A673 (cell line): ENCODE measurements around the gene AIMP1. TPM values are rescaled to one million over a fixed set of nuclear protein-coding genes. Genes with fewer than 3 reads are reported as not detected.

Source experiments
- BruUV-seq: library from RNA; stranded (reverse); fragments of 400-500 nt; replicated peaks from 2 replicates; lab custom pipeline; 2021; lab: Mats Ljungman, UMichigan
- CTCF ChIA-PET: fragments of 300-600 bp; sonication (Branson Sonifier 250); formaldehyde crosslinking; loops from one replicate; lab custom pipeline; 2022; ENCODE audit warnings: antibody characterized with exemption; lab: Charles Lee
- POLR2A ChIA-PET: fragments of 300-600 bp; sonication (Branson Sonifier 250); formaldehyde crosslinking; loops from one replicate; lab custom pipeline; 2022; ENCODE audit warnings: antibody characterized with exemption; ENCODE audit not compliant: low non-redundant PET; lab: Charles Lee
- DNase-seq: peaks from one replicate; pipeline ENCODE4 v3.0.0-alpha.2; 2015; ENCODE audit warnings: low spot score
- H3K27ac ChIP-seq: fragments of 200-600 bp; sonication (generic); 2 replicates; pipeline ENCODE4 v1.5.1; 2016; ENCODE audit warnings: mixed run types, low read depth, mild to moderate bottlenecking, mixed read lengths, antibody characterized with exemption, low read length; ENCODE audit not compliant: poor library complexity, severe bottlenecking
- H3K27me3 ChIP-seq: fragments of 200-600 bp; sonication (generic); replicated peaks from 2 replicates; pipeline ENCODE4 v1.6.1; 2017; ENCODE audit warnings: mixed run types, low read depth, mild to moderate bottlenecking, mixed read lengths, antibody characterized with exemption, low read length; ENCODE audit not compliant: insufficient read depth, poor library complexity
- H3K36me3 ChIP-seq: fragments of 200-600 bp; sonication (generic); 2 replicates; pipeline ENCODE4 v1.6.1; 2016; ENCODE audit warnings: mixed run types, mild to moderate bottlenecking, mixed read lengths, antibody characterized with exemption, low read length; ENCODE audit not compliant: insufficient read depth, poor library complexity, severe bottlenecking
- H3K4me1 ChIP-seq: fragments of 200-600 bp; sonication (generic); 2 replicates; pipeline ENCODE4 v1.6.1; 2017; ENCODE audit warnings: mixed run types, mild to moderate bottlenecking, mixed read lengths, antibody characterized with exemption, low read length; ENCODE audit not compliant: insufficient read depth, poor library complexity, severe bottlenecking
- H3K4me3 ChIP-seq: fragments of 200-600 bp; sonication (generic); 2 replicates; pipeline ENCODE4 v1.5.1; 2016; ENCODE audit warnings: low read depth, mixed run types, mild to moderate bottlenecking, mixed read lengths, low read length; ENCODE audit not compliant: poor library complexity, severe bottlenecking
- H3K9me3 ChIP-seq: fragments of 200-600 bp; sonication (generic); 2 replicates; pipeline ENCODE4 v1.6.1; 2016; ENCODE audit warnings: mixed run types, low read depth, mild to moderate bottlenecking, mixed read lengths, antibody characterized with exemption, low read length; ENCODE audit not compliant: poor library complexity, severe bottlenecking
- EZH2 ChIP-seq: fragments of 200-600 bp; sonication (generic); IDR thresholded peaks from 2 replicates; pipeline ENCODE4 v1.6.1; 2017; ENCODE audit warnings: borderline replicate concordance, low read depth, mild to moderate bottlenecking, mixed read lengths, antibody characterized with exemption, low read length; ENCODE audit not compliant: poor library complexity, severe bottlenecking
- intact Hi-C: fragments of 100-400 bp; cut with micrococcal nuclease; formaldehyde crosslinking; loops from one replicate; pipeline ENCODE4 v1.10.0; 2022; ENCODE audit not compliant: unreplicated experiment
- total RNA-seq: library from RNA; stranded (reverse); gene quantifications from 2 replicates; pipeline ENCODE4 v1.2.3, GENCODE V29; 2021
- TF ChIP-seq, protein P1 (sequence below): fragments of 300-800, 200-600 bp; sonication (generic); conservative IDR thresholded peaks from 2 replicates; pipeline ENCODE4 v1.5.1; 2017; ENCODE audit warnings: low read depth, mild to moderate bottlenecking, antibody characterized with exemption, low read length, moderate library complexity, mixed read lengths

The AIMP1 gene
- total RNA-seq, 1 experiment from 2014 or later = 74.8 TPM

DNA sequence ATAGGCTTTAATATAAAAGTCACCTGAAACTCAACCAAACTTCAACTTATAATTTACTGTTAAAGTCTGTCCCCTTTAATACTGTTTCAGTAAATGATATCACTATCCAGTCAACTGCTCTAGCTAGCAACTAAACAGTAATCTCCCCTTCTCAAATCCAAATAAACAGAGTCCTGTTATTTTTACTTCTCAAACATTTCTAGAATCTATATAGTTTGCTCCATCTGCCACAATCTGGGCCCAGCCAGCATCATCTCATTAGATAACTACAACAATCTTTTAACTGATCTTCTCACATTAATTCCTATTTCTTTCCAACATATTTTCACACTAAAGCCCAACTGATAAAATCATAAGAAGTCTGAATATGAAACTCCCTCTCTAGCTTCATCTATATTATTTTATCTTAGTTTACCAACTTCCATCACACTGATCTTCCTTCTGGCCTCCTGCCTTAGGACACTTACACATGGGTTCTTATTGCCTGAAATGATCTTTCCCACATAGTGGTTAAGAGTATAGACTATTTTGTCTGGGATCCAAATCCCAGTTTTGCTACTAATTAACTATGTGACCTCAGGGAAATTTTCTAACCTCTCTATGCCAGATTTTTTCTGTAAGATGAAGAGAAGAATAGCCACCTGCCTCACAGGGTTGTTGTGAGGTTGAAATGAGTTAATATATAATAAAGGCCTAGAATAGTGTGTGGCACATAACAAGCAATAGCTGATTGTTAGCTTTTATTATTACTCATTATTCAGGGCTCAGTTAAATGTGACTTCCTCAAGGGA, 18.9 kb upstream of the AIMP1 start:
- DNase-seq = no peak
- Histone ChIP-seq H3K4me3 (no peak overlapping the region), H3K4me1 (no peaks in the 10 kb centered on the region), H3K27ac (no peak overlapping the region), H3K9me3 (no peaks in the 10 kb centered on the region), H3K27me3 (no peaks in the 10 kb centered on the region), H3K36me3 (peaks cover 15% of the 10 kb centered on the region)
- intact Hi-C loops = no loop called here
- BruUV-seq = no TSS peak
- CTCF ChIA-PET = no interaction called here
- POLR2A ChIA-PET = no interaction called here
- no peak for TF ChIP-seq EZH2
- TF ChIP-seq, protein P1, sequence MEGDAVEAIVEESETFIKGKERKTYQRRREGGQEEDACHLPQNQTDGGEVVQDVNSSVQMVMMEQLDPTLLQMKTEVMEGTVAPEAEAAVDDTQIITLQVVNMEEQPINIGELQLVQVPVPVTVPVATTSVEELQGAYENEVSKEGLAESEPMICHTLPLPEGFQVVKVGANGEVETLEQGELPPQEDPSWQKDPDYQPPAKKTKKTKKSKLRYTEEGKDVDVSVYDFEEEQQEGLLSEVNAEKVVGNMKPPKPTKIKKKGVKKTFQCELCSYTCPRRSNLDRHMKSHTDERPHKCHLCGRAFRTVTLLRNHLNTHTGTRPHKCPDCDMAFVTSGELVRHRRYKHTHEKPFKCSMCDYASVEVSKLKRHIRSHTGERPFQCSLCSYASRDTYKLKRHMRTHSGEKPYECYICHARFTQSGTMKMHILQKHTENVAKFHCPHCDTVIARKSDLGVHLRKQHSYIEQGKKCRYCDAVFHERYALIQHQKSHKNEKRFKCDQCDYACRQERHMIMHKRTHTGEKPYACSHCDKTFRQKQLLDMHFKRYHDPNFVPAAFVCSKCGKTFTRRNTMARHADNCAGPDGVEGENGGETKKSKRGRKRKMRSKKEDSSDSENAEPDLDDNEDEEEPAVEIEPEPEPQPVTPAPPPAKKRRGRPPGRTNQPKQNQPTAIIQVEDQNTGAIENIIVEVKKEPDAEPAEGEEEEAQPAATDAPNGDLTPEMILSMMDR = no peak

DNA sequence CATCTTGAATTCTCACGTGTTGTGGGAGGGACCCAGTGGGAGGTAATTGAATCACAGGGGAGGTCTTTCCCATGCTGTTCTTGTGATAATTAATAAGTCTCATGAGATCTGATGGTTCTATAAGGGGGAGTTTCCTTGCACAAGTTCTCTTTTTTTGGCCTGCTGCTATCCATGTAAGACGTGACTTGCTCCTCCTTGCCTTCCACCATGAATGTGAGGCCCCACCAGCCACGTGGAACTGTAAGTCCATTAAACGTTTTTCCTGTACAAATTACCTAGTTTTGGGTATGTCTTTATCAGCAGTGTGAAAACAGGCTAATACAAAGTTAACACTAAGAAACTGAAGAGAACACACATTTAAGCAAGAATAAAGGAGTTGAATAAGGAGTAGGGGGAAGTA, 16.4 kb upstream of the AIMP1 start:
- no peak overlapping the region for H3K4me3 ChIP-seq
- BruUV-seq = no TSS peak
- TF ChIP-seq, protein P1 = no peak
- TF ChIP-seq EZH2 = no peak
- POLR2A ChIA-PET = no interaction called here
- no peaks in the 10 kb centered on the region for H3K9me3 ChIP-seq
- H3K4me1 ChIP-seq = no peaks in the 10 kb centered on the region
- CTCF ChIA-PET = no interaction called here
- DNase-seq = peak; percentile 12
- intact Hi-C loops = no loop called here
- H3K36me3 ChIP-seq = peaks cover 11% of the 10 kb centered on the region
- no peaks in the 10 kb centered on the region for H3K27me3 ChIP-seq
- no peak overlapping the region for H3K27ac ChIP-seq

DNA sequence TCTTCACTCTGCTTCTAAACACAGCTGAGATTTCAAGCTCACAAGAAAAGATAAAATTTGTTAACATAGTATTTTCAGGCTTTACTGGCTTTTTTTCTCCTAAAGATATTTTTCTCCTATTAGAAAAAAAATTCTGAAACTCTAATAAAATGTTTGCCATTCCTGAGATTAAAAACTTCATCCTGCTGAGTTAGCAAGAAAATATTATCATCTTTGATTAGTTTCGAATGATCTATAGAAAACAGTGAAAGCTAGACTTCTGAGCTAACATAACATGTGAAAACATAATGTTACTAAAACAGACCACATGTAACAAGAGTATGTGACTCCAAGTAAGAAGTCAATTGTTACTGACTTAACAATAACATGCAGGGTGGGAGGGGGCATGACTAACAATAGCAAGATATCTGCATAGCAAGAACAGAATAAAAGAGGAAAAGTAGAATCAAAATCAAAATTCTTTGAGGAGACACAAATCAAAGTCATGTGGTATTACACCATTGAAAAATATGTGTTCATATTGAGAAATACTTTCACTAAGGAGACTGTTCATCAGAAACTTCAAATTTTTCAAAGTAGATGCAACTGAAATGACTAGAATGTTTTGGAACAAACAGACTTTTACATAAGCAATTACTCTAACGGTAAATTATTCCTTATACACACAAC, 14.8 kb upstream of the AIMP1 start:
- intact Hi-C loops = no loop called here
- no peak overlapping the region for H3K27ac ChIP-seq
- no TSS peak for BruUV-seq
- DNase-seq = no peak
- H3K9me3 ChIP-seq = no peaks in the 10 kb centered on the region
- H3K4me1 ChIP-seq = no peaks in the 10 kb centered on the region
- no peaks in the 10 kb centered on the region for H3K27me3 ChIP-seq
- POLR2A ChIA-PET = no interaction called here
- no peak overlapping the region for H3K4me3 ChIP-seq
- CTCF ChIA-PET = interaction anchor here (0.6 kb wide), 1 partner anchor 1397 kb away, joined by 5 read pairs; no protein-coding TSS in a partner anchor
- TF ChIP-seq, protein P1 = no peak
- TF ChIP-seq EZH2 = no peak
- peaks cover 10% of the 10 kb centered on the region for H3K36me3 ChIP-seq
